Astrocyte of the spinal cord (primary cell): ENCODE measurements around the gene STAG1.
"Not testable (repeated sequence)": the region's sequence is repeated elsewhere in the genome, so short reads cannot be mapped to it uniquely, and the experiment has no call there.

Experiments used
- DNase-seq: peaks from one replicate; pipeline ENCODE4 v3.0.0; 2011; ENCODE audit warnings: low read depth, low spot score
- H3K4me3 ChIP-seq: 2 replicates; pipeline ENCODE4 v1.5.1; 2011; ENCODE audit warnings: low read depth, mild to moderate bottlenecking, low read length, moderate library complexity
- in situ Hi-C: cut with HindIII; loops from 2 replicates; pipeline ENCODE4 v1.10.0; 2017; ENCODE audit warnings: low sequenced_read_pairs
- TF ChIP-seq, protein P1 (sequence below): IDR thresholded peaks from 2 replicates; pipeline ENCODE4 v1.5.1; 2012; ENCODE audit warnings: low read depth, mild to moderate bottlenecking, low read length, inconsistent platforms

STAG1 gene

DNA sequence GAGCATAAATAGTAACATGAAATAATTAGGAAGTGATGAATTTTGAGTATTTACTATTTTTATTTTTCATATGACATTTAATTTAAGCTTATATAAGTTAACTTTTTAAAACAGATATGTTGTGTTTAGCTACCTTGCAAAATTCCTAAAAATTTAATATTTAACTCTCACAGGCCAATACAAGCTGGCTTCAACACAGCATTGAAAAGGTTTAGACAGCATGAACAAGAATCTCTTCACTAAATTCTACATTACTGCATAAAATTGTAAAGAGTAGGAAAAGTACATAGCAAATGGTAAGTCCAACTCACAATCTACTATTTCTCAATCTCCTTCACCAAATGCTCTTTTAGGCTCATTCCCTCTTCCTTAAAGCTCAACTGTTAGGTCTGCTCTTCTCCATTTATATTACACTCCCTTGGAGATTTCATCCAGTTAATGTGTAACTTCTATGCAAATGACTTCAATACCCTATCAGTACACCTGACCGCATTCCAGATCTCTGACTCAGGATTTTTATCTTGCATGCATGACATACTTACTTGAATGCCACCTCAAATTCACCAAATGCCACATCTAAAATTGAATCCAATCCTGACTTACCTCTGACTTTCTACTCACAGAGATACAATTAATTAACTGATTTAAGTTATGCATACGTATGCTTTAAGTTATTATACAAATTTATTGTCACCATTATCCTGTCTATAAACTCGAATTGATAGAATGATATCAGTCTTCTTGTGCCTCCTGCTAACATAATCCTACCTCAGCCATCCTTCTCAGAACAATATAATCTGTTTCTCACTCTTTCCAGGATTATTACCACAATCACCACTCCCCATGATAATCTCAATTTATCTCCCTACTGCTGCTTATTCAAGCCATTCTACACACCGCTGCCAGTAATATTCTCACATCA is 127.0 kb downstream of the STAG1 start:
- no peak for DNase-seq
- H3K4me3 ChIP-seq: no peak overlapping the region
- TF ChIP-seq, protein P1, sequence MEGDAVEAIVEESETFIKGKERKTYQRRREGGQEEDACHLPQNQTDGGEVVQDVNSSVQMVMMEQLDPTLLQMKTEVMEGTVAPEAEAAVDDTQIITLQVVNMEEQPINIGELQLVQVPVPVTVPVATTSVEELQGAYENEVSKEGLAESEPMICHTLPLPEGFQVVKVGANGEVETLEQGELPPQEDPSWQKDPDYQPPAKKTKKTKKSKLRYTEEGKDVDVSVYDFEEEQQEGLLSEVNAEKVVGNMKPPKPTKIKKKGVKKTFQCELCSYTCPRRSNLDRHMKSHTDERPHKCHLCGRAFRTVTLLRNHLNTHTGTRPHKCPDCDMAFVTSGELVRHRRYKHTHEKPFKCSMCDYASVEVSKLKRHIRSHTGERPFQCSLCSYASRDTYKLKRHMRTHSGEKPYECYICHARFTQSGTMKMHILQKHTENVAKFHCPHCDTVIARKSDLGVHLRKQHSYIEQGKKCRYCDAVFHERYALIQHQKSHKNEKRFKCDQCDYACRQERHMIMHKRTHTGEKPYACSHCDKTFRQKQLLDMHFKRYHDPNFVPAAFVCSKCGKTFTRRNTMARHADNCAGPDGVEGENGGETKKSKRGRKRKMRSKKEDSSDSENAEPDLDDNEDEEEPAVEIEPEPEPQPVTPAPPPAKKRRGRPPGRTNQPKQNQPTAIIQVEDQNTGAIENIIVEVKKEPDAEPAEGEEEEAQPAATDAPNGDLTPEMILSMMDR: no peak
- in situ Hi-C loops: no loop called here

DNA sequence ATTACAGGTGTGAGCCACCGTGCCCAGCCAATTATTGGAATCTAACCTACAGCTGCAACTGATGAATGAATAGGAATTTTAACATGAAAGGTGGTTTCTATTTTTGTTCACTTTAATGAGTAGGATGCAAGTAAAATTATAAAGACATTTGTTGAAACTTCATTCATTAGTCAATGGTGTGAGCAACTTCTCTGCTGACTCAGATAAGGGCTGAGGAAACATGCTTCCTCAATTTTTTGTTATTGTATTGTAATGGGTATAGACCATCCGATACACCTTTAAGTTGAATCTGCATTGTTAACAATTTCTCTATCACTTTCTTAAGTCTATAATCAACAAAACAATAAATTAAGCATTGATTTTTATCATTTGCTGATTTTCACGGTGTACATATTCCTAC is 127.8 kb downstream of the STAG1 start:
- no peak for DNase-seq
- no peak overlapping the region for H3K4me3 ChIP-seq
- TF ChIP-seq, protein P1: no peak
- in situ Hi-C loops: no loop called here

DNA sequence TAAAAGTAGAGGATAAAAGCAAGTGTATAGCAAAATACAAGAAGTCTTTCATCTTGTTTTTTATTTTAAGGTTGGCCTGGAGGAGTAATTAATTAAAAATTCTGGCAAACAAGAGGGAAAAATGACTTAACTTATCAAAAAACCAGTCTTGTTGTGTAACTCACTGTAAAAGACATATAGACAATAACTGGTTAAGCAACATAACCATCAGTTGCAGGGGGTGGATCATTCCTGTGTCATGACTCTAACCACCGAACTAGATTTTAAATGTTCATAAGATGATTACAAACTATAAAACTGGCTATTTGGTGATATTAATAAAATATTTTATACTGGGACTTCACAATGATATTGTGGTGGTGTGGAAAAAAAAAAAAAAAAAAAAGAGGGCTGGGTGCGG is 130.6 kb downstream of the STAG1 start:
- no peak for DNase-seq
- no peak overlapping the region for H3K4me3 ChIP-seq
- TF ChIP-seq, protein P1: no peak
- in situ Hi-C loops: no loop called here

DNA sequence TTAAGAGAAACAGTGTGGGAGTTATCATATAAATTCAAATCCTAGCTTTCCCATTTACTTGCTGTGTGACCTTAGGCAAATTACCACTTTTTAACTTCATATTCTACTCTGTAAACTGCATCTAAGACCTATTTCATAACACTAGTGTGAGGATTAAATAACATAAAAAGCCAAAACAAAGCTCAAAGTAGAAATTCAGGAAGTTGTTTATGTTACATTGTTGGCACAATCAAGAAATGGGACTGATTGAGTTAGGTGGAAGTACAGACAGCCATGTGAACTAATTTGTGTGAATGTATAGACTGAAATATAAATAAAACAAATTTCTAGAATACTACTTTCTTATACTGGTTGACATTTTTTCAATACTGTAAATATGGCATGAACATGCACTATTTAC is 131.7 kb downstream of the STAG1 start:
- TF ChIP-seq, protein P1: no peak
- in situ Hi-C loops: no loop called here
- H3K4me3 ChIP-seq: no peak overlapping the region
- no peak for DNase-seq

DNA sequence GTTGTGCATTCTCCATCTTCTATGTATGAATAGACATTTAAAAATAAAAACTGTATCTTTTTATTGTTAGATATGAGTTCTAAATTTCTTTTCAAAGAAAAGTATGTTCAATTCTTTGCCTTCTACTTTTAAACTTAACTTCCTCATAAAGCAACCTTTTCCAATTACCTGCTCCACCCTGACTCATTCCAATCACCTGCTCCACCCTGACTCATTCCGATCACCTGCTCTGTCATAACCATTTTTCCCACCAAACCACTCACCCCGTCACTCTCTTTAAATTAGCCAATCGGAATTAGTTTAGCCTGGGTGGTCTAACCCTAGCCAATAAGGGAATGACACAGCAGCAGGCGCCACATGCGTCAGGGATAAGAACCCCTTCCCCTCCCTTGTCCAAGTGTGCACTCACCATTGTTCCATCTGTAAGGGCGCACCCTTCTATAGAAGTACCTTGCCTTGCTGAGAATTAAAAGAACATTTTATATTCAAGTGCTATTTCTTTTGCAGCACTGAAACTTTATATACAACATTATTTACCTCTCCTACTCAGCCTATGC is 134.1 kb downstream of the STAG1 start:
- H3K4me3 ChIP-seq, DNase-seq, in situ Hi-C loops: not testable (repeated sequence)

DNA sequence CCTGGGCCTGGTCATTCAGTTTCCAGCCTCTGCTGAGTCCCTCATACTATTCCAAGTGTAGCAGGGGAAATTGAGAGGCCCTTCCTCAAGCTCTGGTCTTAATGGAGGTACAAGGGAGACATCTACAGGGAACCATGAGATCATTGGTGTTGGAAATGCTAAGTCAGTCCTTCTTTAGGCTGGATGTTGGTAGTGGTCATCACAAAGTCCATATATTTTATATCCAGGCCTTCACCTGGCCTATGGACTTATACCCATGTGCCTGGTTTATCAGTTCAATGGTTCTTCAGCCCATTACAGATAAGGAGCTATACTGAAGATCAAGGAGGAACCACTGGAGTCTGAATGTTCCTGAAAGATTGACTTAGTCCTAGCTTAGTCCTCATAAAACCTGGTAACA is 135.0 kb downstream of the STAG1 start:
- no peak for DNase-seq
- in situ Hi-C loops: no loop called here
- TF ChIP-seq, protein P1: no peak
- no peak overlapping the region for H3K4me3 ChIP-seq

DNA sequence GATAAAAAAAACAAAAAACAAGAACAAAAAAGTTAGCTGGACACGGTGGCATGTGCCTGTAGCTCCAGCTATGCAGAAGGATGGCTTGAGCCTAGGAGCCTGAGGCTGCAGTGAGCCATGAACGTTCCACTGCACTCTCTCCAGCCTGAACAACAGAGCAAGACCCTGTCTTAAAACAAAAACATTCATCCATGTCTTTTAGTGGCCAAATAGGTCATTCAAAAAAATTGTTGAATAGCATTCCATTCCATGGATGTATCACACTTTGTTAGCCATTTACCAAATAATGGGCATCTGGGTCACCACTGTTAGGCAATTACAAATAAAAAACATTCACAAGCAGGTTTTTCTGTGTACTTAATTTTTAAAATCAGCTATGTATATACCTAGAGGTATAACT is 139.7 kb downstream of the STAG1 start:
- no peak for DNase-seq
- TF ChIP-seq, protein P1: no peak
- H3K4me3 ChIP-seq: no peak overlapping the region
- in situ Hi-C loops: no loop called here
